CD4-positive, alpha-beta T cell treated with Interleukin-17A for 1 hour (primary cell): ENCODE results near the gene CORO2A.
"Not testable (repeated sequence)": the region's sequence is repeated elsewhere in the genome, so short reads cannot be mapped to it uniquely, and the experiment has no call there.

Experiments
- DNase-seq: peaks from one replicate; pipeline ENCODE4 v3.0.0-alpha.2; 2020

The CORO2A gene

GRCh38 chr9:98135938-98136337 lies 56.5 kb downstream of the CORO2A start:
- no peak for DNase-seq

DNA sequence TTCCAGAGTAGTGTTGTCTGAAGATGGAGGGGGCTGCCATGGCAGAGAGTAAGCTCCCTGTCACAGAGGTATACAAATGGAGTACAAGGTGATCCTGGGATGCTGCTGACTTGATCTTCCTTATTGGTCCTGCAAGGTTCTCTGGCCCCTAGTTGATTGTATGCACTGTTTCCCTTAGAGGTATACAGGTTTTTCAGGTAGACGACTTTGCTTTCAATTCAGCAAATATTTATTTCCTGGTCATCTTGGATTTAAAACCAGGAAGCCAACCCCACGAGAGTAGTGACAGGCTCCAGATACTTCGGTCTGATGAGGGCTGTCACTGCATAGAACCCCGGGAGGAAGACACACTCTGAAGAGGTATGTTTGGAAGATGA lies 56.9 kb downstream of the CORO2A start:
- no peak for DNase-seq

DNA sequence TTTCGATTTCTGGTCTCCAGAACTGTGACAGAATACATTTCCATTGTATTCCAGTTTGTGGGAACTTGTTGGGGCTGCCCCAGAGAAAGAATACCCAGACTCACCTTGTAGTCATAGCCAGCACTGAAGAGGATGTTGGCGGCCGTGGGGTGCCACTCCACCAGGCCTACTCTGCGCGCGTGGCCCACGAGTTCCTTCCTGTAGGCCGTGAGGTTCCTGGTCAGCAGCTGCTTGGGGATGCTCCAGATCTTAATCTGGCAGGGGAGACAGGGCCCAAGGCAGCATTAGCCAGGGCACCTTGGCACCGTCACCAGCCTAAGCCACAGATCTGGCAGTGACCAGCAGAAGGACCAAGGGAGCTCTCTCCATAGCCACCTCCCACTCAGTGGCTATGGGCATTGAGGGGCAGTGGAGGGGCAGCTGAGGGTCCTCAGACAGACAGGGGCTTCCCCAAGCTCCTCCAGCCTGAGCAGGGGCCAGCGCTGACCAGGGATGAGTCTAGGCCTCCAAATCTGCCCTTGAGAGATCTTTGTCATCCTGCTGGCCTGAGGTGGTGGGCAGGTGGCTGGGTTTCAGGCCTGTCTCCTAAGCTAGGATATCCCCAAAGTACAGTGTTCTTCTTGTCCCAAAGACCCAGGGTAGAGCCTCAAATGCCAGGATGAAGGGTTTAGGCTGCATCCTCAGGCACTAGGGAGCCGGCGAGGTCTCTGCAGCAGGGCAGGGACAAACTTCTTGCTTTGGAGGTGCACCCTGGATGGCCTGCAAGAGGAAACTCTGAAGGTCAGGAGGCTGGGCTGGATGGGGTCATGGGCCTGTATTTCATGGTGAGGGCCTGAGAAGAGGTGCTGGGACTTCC lies 57.5 kb downstream of the CORO2A start:
- no peak for DNase-seq

- no peak for DNase-seq
Measured at GRCh38 chr9:98132806-98133631, 59.4 kb downstream of the CORO2A start.

DNA sequence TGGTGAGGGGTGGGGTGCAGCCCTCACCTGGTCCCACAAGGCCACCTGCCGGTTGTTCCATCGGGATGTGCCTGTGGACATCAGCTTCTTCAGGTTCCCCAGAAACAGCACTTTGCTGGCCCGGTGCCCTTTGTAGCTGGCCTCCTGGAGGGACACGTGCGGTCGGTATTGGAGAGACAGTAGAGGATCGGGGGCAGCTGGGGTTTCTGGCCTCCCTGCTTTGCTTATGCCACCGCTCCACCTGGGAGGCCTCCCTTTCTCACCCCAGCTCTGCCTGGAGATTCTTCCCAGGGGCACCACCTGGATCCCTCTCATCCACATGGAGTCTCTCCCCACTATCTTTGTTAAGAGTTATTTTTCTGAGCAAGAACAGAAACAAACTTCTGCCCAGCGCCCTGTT lies 60.3 kb downstream of the CORO2A start:
- no peak for DNase-seq

DNA sequence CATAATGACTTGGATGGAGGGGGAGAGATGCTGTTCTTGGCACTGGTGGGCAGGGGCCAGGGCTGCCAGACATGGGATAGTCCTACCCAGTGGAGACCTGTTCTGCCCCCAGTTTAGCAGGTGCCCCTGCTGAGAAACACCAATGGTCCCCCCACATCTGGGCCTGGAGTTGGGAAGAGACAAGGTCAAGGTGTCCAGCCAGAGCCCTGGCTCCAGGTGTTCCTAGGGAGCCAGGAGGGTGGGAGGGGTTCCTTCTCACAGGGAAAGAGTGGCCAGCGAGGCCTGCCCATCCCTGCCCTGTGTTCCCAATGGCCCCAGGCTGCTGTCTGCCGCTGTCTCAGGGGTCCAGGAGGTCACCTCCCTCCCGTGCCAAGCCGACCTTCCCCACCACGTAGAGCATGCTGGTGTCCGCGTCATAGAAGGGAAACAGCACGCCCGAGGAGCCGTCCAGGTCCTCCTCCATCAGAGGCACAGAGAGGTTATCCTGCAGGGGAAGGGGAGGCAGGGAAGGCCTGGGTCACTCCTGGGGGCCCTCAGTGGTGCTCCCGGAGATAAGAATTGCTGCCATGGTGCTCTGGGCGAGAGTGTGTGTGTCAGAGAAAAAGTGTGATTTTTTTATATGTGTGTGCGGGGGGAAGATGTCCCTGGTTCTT lies 61.7 kb downstream of the CORO2A start:
- DNase-seq, result no peak

DNA sequence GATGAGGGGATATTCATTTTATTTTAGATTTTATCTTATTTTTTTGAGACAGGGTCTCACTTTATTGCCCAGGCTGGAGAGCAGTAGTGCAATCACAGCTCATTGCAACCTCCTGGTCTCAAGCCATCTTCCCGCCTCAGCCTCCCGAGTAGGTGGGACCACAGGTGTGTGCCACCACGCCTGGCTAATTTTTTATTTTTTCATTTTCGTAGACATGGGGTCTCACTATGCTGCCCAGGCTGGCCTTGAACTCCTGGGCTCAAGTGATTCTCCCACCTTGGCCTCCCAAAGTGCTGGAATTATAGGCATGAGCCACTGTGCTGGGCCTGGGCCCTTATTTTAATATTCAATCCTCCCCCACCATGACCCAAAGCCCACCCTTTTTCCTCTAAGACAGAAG lies 62.4 kb downstream of the CORO2A start:
- not testable (repeated sequence) for DNase-seq

DNA sequence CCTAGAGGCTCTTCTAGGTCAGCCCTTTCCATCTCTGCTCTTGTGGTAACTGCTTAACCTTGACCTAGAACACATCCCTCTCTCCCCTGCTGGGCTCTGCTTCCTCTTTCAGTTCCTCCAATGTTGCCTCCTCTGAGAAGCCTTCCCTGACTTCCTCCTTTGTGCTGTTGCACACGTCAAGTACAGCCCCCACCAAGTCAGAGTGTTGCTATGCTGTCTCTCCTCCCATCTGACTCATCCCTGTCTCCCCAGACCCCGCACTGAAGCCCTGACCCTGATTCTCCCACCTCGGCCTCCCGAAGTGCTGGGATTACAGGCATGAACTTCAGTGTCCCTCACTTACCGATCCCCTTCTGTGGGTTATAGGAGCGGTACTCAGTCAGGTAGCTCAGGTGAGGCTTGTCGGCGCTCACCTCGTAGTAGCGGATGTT lies 63.0 kb downstream of the CORO2A start:
- DNase-seq, result no peak

DNA sequence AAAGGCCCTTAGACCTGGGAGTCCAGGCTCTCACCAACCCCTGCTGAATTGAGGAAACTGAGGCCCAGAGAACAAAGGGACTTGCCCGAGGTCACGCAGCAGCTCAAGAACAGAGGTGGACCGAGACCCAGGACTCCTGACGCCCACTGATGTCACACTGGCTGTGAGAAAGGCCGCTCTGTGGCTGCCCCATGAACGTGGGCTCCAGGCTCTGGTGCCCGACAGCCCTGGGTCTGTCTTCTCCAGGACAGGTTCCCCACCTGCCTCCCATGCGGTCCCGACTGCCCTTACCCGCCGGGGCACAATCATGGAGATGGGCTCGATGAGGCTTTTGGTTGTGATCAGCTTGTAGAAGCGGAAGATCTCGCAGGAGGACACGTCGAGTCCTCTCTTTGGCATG lies 64.1 kb downstream of the CORO2A start:
- DNase-seq, result no peak

DNA sequence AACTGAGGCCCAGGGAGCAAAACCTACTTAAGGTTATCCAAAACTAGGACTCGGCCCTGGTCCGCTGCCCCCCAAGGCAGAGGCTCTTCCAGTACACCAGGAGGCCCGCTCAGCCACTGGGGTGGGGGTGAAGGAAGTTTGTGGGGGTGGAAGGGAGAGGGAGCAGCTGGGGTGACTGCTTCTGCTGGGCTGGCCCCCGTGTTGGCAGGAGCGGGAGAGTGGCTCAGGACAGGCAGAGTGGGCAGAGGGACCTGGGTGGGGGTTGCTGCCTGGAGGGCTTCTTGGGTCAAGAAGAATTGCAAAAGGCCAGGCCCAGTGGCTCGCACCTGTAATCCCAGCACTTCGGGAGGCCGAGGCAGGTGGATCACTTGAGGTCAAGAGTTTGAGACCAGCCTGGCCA lies 65.2 kb downstream of the CORO2A start:
- DNase-seq, result no peak

DNA sequence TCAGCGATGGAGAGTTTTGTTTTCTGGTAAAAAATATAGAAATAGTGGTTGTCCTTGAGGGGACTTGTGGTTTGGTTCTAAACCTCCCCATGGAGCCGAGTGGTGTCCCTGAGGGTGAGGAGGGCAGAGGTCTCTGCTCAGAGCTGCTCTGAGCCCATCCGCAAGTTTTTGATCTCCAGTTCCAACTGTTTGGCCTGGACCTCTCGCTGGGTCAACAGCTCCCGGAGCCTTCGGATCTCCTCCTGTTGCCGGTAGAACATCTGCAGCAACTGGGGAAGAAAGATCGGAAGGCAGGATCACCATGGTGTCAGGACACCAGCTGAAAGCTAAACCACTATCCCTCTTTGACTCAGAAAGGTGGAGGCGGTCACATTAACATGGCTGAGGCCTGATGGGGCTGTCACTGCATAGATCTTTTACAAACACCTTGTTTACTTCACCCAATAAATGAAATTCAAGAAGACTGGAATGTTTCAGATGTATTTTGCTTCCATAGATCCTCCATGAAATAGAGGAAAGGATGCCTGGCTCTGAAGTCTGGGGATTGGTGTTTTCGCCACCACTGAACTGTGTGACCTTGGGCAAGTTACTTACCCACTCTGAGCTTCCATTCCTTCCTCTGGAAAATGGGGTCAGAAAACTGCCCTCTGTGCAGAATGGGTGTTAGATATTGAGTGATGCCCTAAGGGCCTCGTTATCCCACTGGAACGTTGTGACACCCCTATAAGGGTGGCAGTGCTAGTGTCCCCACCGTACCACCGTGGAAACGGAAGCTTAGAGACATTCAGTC lies 67.6 kb downstream of the CORO2A start:
- DNase-seq, result no peak

GRCh38 chr9:98124091-98124490 lies 68.3 kb downstream of the CORO2A start:
- not testable (repeated sequence) for DNase-seq

- peak; percentile 43 for DNase-seq
Measured at GRCh38 chr9:98121058-98121457, 71.4 kb downstream of the CORO2A start.

DNA sequence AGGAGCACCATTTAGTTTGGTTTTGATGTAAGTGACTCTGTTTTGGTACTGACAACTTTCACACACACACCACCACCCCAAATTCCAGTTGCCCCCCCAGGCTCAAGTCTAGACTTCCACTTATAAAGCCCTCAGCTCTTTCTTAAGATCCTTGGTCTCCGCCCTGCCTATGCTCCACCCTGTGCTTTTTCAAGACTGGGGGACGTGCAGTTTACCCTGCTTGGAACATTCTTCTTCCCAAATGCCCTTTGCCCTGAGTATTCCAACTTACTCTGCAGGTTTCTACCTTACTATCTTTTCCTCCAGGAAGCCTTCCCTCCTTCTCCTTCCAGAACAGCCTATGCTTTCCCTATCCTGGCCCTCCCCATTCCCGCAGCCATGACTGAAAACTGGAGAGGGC lies 72.0 kb downstream of the CORO2A start:
- DNase-seq, result no peak

GRCh38 chr9:98118640-98119601 lies 73.5 kb downstream of the CORO2A start, which contains the start of gene TRIM14:
Gene TRIM14, minus strand, starts transcription at chr9:98119222. Its CDS starts 34 bp downstream, at chr9:98119188.
- DNase-seq, result peak; percentile 57

DNA sequence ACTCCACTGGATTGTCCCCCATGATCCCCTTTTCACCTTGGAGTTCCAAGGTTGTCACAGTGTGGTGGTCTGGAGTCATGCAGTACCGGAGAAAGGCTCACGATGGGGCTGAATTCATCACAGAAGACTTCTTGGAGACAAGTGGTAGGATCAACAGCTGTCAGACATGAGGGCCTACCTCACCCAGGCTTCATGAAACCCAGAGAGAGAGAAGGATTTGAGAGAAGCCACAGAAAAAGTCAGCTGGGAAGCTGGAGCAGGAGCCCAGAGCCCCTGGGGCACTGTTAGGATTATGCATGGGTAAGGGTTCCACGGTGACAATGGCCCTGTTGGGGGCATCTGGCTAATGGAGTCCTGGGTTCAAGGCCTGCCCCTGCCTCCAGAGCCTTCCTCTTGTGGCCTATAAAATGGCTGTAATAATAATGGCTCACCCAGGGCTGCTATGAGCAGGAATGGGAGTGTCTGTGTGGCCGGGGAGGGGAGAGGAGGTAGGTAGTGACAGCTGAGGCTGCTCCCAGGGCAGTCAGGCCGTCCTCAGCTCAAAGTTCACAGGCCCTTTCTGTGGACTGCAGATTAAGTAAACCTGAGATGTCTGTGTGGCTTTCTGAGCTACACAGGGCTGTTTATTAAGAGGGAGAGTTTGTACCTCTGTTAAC lies 74.3 kb downstream of the CORO2A start:
- DNase-seq, result peak; percentile 70

- DNase-seq, result not testable (repeated sequence)
Measured at GRCh38 chr9:98117097-98117496, 75.3 kb downstream of the CORO2A start.

- DNase-seq, result peak; percentile 31
Measured at GRCh38 chr9:98109052-98109451, 83.4 kb downstream of the CORO2A start.

GRCh38 chr9:98108531-98109031 lies 83.9 kb downstream of the CORO2A start:
- peak; percentile 71 for DNase-seq

GRCh38 chr9:98107926-98108325 lies 84.5 kb downstream of the CORO2A start:
- DNase-seq, result no peak

DNA sequence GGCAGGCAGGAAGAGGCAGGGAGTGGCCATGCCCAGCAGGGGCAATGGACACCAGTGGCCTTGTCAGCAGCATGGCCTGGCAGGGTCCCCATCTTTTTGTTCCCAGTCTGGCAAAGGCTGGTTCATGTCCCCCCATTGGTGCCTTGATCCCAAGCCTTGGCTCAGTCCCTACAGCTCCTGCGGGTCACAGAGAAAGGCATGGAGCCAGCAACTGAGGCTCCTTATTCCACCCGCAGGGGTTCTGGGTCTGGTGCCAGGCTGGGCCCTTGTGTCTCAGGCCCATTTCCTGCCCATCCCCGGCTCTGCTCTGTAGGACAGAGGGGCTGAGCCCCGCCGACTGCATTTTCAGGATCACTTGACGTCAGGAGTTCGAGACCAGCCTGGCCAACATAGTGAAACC lies 87.4 kb downstream of the CORO2A start:
- DNase-seq, result no peak
